ENCODE data around the gene CD34. TPM values are rescaled to one million over a fixed set of nuclear protein-coding genes. Genes with fewer than 3 reads are reported as not detected.

CD34 gene
- total RNA-seq, 1 experiment from 2014 or later, result not detected

GRCh38 chr1:207896547-207896946, 14.4 kb downstream of the CD34 start:
- Histone ChIP-seq H3K4me3 (ENCODE audit: low read depth, low read length, poor library complexity, severe bottlenecking) (no peak overlapping the region), H3K9me3 (ENCODE audit: low read depth, low read length, poor library complexity, severe bottlenecking) (no peaks in the 10 kb centered on the region), H3K27me3 (replicated peaks; ENCODE audit: insufficient read depth, low read depth, low read length, poor library complexity) (peaks cover 2% of the 10 kb centered on the region), H3K36me3 (ENCODE audit: insufficient read depth, low read length, poor library complexity, severe bottlenecking) (no peaks in the 10 kb centered on the region), H3K4me1 (ENCODE audit: insufficient read depth, low read length, poor library complexity, severe bottlenecking) (no peaks in the 10 kb centered on the region), H3K27ac (ENCODE audit: low read depth, low read length, poor library complexity, severe bottlenecking) (no peak overlapping the region)
- ChIA-PET CTCF (interaction anchor here (0.6 to 1.9 kb wide), 3 partner anchors 11 to 69 kb away, joined by 3 to 18 read pairs (median 5); no protein-coding TSS in a partner anchor), POLR2A (ENCODE audit: low non-redundant PET) (no interaction called here)
- intact Hi-C loops (cut with micrococcal nuclease; ENCODE audit: unreplicated experiment), result loop anchor here (2.0 kb wide), 1 partner anchor 56 kb away; no protein-coding TSS in a partner anchor
- no peak for DNase-seq (ENCODE audit: low spot score)
- TF ChIP-seq EZH2 (IDR thresholded peaks at IDR 0.05; ENCODE audit: borderline replicate concordance, low read depth, low read length, poor library complexity, severe bottlenecking) (no peak), CTCF (conservative IDR thresholded peaks at IDR 0.05; ENCODE audit: low read depth, low read length) (no peak)
- no TSS peak for BruUV-seq (replicated peaks)

GRCh38 chr1:207894704-207895103, 16.2 kb downstream of the CD34 start:
- Histone ChIP-seq H3K9me3 (ENCODE audit: low read depth, low read length, poor library complexity, severe bottlenecking) (no peaks in the 10 kb centered on the region), H3K4me3 (ENCODE audit: low read depth, low read length, poor library complexity, severe bottlenecking) (no peak overlapping the region), H3K36me3 (ENCODE audit: insufficient read depth, low read length, poor library complexity, severe bottlenecking) (no peaks in the 10 kb centered on the region), H3K4me1 (ENCODE audit: insufficient read depth, low read length, poor library complexity, severe bottlenecking) (no peaks in the 10 kb centered on the region), H3K27me3 (replicated peaks; ENCODE audit: insufficient read depth, low read depth, low read length, poor library complexity) (peaks cover 2% of the 10 kb centered on the region), H3K27ac (ENCODE audit: low read depth, low read length, poor library complexity, severe bottlenecking) (no peak overlapping the region)
- TF ChIP-seq EZH2 (IDR thresholded peaks at IDR 0.05; ENCODE audit: borderline replicate concordance, low read depth, low read length, poor library complexity, severe bottlenecking) (no peak), CTCF (conservative IDR thresholded peaks at IDR 0.05; ENCODE audit: low read depth, low read length) (no peak)
- ChIA-PET CTCF (no interaction called here), POLR2A (ENCODE audit: low non-redundant PET) (no interaction called here)
- intact Hi-C loops (cut with micrococcal nuclease; ENCODE audit: unreplicated experiment), result no loop called here
- no peak for DNase-seq (ENCODE audit: low spot score)
- BruUV-seq (replicated peaks), result no TSS peak

DNA sequence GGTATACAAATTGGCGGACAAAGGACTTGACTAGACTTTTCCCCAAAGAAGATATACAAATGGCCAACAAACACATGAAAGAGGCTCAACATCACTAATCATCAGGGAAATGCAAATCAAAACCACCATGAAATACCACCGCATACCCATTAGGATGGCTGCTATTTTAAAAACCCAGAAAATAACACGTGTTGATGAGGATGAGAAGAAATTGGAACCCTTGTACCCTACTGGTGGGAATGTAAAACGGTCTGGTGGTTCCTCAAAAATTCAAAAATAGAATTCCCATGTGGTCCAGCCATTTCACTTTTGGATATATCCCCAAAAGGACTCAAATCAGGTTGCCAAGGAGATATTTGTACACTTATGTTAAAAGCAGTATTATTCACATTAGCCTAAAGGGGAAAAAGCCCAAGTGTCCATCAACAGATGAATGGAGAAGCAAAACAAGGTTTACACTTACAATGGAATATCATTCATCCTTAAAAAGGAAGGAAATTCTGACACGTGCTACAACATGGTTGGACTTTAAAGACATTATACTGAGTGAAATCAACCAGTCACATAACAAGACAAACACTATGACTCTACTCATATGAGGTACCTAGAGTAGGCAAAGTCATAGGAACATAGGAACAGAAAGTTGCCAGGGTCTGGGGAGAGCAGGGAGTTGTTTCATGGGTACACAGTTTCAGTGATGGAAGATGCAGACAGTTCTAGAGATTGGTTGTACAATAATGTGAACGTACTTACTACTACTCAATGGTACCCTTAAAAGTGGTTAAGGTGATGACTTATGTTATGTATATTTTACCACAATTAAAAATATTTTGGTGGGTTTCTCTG, 17.0 kb downstream of the CD34 start:
- no peak for DNase-seq (ENCODE audit: low spot score)
- Histone ChIP-seq H3K4me1 (ENCODE audit: insufficient read depth, low read length, poor library complexity, severe bottlenecking) (no peaks in the 10 kb centered on the region), H3K27ac (ENCODE audit: low read depth, low read length, poor library complexity, severe bottlenecking) (no peak overlapping the region), H3K27me3 (replicated peaks; ENCODE audit: insufficient read depth, low read depth, low read length, poor library complexity) (peaks cover 2% of the 10 kb centered on the region), H3K9me3 (ENCODE audit: low read depth, low read length, poor library complexity, severe bottlenecking) (no peaks in the 10 kb centered on the region), H3K36me3 (ENCODE audit: insufficient read depth, low read length, poor library complexity, severe bottlenecking) (no peaks in the 10 kb centered on the region), H3K4me3 (ENCODE audit: low read depth, low read length, poor library complexity, severe bottlenecking) (no peak overlapping the region)
- TF ChIP-seq CTCF (conservative IDR thresholded peaks at IDR 0.05; ENCODE audit: low read depth, low read length), result no peak
- no peak for TF ChIP-seq EZH2 (IDR thresholded peaks at IDR 0.05; ENCODE audit: borderline replicate concordance, low read depth, low read length, poor library complexity, severe bottlenecking)
- intact Hi-C loops (cut with micrococcal nuclease; ENCODE audit: unreplicated experiment), result no loop called here
- BruUV-seq (replicated peaks), result no TSS peak
- ChIA-PET POLR2A (ENCODE audit: low non-redundant PET) (no interaction called here), CTCF (no interaction called here)

All from A673 (cell line).